RKO (cell line): ENCODE results near the gene SHD.
"Not testable (repeated sequence)": the region's sequence is repeated elsewhere in the genome, so short reads cannot be mapped to it uniquely, and the experiment has no call there.

Experiments used
- DNase-seq: peaks from one replicate; pipeline ENCODE4 v3.0.0-alpha.2; 2016; ENCODE audit warnings: low spot score

The SHD gene

DNA sequence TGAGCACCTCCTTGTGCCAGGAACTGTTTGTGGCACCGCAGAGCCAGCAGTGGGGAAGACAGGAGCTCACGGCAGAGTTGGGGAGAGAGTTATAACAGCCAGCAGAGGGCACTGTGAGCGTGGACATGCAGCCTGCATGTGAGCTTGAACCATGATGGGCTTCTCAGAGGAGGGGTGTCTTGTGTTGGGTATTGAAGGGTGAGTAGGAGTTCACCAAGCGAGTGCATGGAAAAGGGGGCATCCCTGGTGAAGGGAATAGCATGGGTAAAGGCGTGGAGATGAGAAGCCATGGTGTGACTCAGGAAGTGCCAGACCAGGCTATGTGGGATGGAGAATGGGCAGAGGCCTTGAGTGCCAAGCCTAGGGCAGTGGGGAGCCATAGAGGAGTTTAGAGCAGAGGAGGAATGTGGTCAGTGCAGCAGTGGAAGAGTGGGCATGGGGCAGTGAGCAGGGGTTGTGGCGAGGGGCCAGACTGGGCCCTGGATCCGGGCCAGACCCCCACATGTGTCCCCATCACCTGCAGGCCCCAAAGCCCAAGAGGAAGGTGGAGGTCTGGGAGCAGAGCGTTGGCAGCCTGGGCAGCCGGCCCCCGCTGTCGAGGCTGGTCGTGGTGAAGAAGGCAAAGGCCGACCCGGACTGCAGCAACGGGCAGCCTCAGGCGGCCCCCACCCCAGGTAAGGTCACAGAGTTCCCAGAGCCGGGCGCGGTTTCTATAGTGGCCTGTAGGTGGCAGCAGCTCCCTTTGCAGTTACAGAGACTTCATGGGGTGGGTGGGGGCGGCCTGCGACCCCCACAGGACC lies 11.8 kb upstream of the SHD start:
- DNase-seq: peak; percentile 78

DNA sequence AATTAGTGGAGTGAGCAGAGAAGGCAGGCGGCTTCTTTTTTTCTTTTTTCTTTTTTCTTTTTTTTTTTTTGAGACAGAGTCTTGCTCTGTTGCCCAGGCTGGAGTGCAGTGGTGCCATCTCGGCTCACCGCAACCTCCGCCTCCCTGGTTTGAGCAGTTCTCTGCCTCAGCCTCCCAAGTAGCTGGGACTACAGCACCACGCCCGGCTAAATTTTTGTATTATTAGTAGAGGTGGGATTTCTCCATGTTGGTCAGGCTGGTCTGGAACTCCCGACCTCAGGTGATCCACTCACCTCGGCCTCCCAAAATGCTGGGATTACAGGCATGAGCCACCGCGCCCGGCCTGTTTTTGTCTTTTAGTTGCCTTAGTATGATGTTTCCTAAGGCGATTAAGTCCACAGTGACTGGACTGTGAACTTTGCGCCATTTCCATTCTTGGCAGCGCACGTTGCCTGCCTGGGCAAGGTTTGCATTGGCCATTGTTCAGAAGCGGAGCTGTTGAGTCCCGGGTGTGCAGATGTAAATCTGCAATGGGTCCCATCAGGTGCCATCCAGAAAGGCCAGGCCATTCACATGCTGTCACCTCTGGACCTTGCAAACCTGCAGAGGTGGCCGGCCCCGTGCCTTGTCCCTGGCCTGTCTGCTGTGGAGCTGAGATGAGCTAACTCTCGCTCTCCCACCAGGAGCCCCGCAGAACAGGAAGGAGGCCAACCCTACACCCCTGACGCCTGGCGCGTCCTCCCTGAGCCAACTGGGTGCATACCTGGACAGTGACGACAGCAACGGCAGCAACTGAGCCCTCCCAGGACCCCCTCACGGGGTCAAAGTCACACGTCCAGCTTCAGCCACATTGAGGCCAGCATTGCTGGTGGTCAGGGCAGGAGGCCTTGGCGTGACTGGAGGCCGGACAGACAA lies 10.9 kb upstream of the SHD start:
- no peak for DNase-seq

DNA sequence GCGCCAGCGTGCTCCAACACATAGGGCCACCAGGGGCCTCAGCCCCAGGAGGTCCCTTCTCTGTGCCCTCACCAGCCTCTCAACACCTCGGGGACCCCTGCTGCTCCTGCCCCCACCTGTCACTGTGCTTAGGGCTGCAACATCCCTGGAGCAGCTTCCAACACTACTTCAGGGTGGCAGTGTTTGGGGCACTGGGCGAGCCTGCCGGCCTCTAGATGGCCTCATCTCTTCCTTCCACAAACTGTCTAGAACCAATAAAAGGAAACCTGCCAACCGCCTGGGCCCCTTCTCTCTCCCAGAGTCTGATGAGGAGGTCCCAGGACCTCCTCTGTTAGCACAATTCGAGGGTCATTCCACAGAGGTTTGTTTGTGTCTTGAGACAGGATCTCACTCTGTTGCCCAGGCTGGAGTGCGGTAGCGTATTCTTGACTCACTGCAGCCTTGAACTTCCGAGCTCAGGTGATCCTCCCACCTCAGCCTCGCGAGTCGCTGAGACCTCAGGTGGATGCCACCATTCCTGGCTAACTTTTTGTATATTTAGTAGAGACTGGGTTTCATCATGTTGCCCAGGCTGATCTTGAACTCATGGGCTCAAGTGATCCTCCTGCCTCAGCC lies 10.1 kb upstream of the SHD start:
- no peak for DNase-seq

DNA sequence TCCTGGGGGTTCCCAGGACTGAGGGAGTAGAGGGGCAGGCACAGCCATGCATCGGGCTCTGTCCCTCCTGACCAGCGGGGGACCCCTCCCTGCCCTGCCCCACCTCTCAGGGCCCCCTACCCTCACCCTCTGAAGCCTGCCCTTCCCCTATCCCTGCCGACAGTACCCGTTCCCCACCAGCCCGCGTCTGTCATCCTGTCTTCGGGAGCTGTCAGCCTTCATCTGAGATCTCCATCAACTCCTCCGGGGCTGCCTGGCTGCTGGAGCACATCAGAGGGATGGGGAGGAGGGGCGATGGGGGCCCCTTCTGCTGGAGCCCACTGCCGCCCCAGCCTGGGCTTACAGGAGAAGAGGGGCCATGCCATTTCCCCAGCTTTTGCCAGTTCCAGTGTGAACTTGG lies 6.2 kb upstream of the SHD start:
- DNase-seq: no peak

DNA sequence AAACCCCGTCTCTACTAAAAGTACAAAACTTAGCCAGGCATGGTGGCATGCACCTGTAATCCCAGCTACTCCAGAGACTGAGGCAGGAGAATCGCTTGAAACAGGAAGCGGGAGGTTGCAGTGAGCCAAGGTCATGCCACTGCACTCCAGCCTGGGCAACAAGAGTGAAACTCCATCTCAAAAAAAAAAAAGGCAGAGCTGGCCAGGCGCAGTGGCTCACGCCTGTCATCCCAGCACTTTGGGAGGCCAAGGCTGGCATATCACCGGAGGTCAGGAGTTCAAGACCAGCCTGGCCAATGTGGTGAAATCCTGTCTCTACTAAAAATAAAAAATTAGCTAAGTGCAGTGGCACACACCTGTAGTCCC lies 4.8 kb upstream of the SHD start:
- not testable (repeated sequence) for DNase-seq

DNA sequence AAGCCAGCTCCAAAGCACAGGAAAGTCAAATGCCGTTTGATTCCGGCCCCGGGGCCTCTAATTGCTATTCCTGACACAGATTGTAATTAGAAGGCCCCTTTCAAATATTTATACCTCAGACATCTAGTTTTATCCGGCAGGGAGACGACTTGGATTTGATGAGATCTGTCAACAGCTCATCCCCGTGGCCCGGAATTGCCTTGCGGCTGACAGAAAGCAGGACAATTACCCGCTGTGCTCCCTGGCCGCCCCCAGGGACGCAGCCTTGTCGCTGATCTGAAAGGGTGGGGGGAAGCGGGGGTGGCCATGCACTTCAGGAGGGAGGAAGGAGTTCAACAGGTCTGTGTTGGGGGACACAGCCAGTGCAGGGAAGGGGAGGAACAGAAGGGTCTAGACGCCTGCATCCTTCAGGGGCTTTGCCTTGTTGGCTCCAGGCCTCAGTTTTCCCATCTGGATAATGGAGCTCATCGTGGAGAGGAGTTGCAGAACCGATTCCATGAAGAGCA lies 1.8 kb upstream of the SHD start:
- no peak for DNase-seq

DNA sequence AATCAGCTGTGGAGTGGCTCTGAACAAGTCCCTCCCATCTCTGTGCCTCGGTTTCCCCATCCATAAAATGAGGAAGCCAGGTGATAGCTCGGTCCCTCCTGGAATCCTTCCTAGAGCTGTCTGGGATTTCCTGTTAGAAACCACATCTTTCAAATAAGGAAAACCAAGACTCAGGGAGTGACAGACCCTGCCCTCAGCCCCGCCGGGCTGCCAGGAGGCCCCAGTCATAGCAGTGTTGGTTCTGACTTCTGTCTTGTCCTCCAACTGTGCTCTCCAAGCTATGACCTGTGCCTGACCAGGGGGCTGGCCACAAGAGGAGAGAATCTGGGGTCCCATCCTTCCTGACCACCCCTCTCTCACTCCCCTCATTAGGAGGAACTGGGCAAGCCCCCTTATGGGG lies 1.1 kb upstream of the SHD start:
- no peak for DNase-seq

DNA sequence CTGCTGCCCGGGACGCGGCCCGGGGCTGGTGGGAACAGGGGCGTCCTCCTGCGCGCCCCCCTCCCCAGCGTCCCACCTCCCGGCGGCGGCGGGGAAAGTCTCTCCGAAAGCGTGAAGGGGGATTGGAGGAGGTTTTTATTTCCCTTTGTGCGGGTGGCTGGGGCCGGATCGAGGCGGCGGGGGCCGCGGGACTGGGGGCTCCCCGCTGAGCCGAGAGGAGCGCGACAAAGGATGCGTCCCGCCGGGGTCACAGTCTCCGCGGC lies 132 bp downstream of the SHD start:
- no peak for DNase-seq

DNA sequence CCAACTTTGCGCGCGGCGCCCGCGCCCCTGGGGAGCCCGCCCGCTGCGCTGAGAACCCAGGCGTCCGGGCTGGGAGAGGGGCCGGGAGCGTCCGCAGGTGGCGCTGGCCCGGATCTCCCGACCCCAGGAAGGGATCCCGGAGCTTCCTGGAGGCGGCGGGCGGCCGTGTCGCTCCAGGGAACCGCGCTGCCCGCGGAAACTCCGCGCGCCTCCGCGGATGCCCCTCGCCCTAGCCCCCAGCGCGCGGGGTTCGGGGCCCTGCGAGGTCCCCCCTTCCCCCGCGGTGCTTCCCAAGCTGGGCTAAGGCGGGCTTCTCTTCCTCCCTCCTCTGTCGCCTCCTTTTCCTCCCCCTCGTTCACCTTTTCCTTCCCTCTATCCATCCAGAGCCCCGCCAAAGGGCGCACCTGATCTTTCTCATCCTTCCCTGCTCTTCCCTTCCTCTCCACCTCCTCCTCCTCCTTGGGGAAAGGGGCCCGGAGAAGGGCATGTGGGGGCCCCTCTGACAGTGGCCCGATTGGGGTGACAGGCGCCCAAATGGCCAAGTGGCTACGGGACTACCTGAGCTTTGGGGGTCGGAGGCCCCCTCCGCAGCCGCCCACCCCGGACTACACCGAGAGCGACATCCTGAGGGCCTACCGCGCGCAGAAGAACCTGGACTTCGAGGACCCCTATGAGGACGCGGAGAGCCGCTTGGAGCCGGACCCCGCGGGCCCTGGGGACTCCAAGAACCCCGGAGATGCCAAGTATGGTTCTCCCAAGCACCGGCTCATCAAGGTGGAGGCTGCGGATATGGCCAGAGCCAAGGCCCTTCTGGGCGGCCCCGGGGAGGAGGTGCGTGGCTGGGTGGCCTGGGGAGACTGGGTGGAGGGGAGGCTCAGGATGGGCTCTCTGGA lies 710 bp downstream of the SHD start:
- DNase-seq: no peak

DNA sequence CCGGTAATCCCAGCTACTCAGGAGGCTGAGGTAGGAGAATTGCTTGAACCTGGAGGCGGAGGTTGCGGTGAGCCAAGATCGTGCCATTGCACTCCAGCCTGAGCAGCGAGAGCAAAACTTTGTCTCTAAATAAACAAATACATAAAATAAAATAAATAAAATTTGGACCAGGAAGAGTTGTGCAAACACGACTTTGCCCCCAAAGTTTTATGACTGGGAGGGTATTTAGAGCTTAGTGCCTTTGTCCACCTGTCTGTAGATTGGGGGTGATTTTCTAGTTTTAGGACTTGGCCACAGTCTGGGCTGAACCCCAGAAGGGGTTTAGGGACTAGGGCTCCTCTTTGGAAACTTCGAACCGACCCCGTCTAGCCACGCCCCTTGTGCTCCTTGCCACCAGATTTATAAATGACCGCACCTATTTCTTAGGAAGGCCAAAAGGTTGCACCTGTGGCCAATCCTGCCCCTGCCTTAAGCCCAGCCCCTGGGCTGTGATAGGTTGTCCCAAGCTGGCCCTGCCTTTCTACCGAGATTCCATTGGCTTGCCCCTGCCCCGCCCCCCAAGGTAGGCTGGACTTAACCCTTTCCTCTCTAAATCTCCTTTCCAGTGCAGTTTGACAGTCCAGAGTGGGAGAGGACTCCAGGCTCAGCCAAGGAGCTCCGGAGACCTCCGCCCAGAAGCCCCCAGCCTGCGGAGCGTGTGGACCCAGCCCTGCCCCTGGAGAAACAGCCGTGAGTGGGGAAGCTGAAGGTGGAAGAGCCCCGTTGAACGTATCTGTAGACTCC lies 5.3 kb downstream of the SHD start:
- peak; percentile 47 for DNase-seq

DNA sequence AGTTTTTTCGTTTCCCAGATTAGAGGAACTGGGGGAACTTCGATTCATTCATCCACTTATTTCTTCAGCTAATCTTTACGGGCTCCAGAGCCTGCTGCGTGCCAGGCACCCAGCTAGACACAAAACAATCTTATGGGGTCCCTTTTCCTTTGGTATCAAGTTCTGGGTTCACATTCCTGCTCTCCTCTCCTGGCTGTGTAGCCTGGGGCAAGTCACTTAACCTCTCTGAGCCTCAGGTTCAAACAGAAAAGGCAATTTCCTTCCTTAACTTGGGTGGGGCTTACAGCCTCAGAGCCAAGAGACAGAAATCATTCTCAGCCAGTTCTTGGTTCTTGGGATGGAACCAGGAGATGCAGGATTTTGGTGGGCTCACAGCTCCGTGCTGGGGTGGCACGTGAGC lies 5.9 kb downstream of the SHD start:
- DNase-seq: no peak

DNA sequence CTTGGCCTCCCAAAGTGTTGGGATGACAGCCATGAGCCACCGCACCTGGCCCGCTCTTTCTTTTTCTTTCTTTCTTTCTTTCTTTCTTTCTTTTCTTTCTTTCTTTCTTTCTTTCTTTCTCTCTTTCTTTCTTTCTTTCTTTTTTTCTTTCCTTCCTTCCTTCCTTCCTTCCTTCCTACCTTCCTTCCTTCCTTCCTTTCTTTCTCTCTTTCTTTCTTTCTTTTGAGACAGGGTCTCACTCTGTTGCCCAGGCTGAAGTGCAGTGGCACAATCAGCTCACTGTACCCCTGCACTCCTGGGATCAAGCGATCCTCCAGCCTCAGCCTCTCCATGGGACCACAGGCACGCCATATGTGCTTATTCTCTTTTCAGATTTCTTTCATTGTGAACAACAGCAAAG lies 7.1 kb downstream of the SHD start:
- not testable (repeated sequence) for DNase-seq

DNA sequence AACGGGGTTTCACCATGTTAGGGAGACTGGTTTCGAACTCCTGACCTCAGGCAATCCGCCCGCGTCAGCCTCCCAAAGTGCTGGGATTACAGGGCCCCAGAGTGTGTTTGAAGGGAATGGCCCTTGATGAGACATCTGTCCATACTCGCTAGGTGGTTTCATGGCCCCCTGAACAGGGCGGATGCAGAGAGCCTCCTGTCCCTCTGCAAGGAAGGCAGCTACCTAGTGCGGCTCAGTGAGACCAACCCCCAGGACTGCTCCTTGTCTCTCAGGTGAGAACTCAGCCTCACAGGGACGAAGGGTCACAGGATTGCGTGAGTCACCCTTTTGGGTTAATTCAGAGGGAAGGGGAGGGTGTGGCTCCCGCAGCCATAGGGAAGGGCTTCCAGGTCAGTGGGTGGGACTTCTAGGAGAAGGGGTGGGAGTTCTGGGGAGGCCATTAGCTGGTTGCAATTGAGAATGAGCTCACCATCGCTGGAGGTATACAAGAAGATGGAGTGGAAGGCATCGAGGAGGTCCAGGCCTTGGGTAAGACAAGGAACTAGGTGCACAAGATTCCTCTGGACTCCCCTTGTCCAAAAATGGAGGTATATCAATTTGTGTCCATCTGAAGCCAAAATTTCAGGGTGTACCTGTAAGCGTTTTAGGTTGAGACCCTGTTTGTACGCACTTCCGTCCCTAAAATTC lies 9.2 kb downstream of the SHD start:
- no peak for DNase-seq

DNA sequence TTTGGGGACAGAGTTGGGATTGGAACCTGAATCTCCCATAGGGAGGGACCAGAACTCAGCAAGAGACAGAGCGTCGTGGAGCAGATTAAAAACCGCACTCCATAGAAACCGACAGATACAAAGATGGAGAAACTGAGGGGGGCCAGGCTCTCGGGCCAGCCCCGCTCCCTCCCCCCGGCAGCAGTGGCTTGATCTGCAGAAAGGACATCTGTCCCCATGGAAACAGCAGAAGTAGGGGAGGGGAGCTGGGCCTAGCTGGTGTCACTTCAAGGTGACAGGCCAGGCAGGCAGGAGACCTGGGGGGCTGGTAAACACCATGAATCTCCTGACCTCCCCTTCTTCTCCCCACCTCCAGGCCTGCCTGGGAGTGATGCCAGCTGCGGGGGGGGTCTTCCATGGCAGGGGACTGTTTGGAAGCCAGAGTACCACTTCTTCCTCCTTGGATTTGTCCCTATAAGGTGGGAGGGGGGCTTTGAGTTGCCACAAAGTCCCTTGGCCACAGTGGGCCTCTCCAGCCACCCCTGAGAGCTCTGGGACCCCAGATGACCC lies 12.2 kb downstream of the SHD start:
- DNase-seq: no peak

DNA sequence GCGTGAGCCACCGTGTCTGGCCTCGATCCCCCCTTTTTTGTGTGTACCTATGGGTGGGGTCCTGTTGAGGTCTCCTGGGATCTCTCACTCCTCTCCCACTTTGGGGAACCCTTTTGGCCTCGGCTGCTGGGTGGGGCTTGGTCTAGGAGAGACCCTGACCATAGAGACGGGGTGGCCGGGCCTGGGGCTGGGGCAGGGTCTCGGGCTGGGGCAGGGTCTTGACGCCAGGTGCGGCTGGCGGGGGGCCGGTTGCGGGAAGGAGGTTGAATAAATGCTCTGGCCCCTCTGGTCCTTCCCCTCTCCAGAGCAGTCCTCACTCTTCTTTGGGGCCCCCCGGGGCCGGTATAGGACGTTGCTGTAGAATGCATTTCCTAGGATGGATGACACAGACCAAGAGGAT lies 13.4 kb downstream of the SHD start:
- DNase-seq: no peak

DNA sequence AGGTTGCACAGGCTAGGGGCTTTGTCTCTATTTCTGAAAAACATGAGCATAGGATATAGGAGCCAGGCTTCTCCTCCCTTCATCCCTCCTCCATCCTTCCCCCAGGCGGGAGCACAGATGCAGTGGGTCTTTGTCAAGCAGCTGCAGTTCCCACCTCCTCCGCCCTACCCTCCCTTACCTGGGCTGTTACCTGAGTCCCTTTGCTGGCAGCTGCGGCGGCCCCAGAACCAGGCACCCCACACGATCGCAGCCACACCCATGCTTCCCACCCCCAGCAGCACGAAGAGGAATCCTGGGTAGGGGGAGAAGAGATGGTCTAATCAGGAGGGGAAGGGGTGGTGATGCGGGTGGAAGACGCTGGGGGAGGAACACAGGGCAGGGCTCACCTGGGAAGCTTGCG lies 15.3 kb downstream of the SHD start:
- no peak for DNase-seq

DNA sequence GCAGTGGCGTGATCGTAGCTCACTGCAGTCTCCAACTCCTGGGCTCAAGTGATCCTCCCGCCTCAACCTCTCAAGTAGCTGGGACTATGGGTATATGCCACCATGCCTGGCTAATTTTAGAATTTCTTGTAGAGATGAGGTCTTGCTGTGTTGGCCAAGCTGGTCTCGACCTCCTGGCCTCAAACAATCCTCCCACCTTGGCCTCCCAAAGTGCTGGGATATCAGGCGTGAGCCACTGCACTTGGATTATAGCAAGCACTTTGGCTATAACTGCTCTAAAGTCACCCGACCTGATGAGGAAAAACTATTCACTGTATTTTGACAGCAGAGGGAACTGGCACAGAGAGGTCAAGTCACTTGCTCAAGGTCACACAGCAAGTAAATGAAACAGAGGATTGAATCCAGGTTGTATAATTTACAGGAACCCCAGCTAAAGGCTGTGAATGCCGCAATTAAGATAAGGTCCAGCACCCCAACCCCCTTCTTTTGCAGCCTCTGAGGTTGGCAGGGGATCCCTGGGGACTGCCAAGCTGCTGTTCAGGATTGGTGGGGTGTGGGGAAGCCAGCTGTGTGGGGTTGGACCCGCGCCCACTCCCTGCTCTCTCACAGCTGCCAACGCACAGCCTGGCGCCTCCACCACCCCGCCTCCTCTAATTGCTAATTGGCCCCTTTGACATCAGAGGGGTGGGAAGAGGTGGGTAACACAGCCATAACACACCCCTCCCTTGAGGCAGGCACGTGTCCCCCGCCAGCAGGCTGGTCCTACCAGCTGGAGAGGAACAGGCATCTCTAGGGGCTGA lies 17.1 kb downstream of the SHD start:
- no peak for DNase-seq

DNA sequence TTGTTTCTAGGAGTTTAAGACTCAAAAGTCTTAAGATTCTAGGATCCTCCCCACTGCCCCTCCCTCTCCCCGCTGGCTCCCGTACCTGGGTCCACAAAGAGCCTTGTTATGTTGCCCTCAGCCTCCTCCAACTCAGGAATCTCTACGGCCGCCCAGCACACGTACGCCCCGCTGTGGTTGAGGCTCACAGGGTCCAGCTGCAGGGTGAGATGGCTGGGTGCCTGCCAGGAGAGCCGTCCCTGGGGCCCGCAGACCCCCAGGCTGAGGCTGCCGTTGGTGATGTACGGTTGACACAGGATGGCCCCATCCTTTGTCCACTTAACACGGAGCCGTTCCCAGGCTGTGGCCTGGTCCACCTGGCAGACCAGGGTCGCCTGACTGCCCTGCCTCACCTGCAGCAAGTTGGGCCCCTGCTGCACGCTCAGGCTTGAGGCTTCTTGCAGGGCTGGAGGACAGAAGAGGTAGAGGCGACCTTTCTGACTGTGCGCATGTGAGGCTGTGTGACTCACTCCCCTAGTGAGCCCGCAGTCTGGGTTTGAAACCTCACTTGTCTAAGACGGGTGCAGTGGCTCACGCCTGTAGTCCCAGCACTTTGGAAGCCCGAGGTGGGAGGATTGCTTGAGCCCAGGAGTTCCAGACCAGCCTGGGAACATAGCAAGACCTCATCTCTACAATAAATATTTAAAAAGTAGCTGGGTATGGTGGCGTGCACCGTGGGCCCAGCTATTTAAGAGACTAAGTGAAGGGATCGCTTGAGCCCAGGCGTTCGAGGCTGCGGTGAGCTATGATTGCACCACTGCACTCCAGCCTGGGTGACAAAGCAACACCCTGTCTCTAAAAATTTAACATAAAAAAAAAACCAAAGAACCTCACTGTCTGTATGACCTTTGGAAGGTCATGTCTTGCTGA lies 19.1 kb downstream of the SHD start:
- DNase-seq: no peak
